ENCODE measurements around the gene AUP1. TPM values are rescaled to one million over a fixed set of nuclear protein-coding genes. Genes with fewer than 3 reads are reported as not detected.

AUP1 gene
- total RNA-seq, 1 donor from 2014 or later, result 143 TPM

DNA sequence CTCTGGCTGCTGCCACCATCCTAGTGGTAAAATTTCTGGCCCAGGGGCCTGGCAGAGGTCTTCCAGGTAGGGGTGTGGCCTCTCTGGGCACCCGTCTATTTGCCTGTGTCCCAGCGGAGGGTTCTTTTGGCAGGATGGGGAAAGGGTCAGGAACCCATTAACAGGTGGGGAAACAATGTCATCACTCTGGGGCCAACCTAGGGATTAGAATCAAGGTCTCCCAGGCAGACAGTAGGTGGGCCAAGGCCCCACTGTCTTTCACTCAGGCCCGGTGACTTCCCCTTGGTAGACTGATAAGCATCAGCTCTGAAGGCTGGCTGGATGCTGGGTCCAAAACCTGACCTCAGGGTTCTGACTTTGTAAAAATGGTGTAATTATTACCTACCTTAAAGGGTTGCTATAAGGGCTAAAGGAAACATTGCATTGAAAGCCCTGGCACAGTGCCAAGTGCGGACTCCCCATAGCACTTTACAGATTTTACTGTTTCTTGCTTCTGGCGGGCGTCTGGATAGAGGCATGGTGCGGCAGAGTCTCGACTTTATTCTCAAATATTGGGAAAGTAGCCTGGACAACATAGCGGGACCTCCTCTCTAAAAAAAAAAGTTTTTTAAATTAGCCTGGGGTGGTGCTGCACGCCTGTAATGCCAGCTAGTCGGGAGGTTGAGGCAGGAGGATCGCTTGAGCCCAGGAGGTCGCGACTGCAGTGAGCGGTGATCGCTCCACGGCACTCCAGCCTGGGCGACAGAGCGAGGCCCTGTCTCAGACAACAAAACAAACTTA lies 32.3 kb downstream of the AUP1 start:
- H3K27me3 ChIP-seq (ENCODE audit: control insufficient read depth, insufficient read depth, low read length), result peaks cover 44% of the 10 kb centered on the region
- H3K36me3 ChIP-seq (ENCODE audit: control insufficient read depth, insufficient read depth, low read length), result peaks cover 1% of the 10 kb centered on the region
- TF ChIP-seq, protein P1, sequence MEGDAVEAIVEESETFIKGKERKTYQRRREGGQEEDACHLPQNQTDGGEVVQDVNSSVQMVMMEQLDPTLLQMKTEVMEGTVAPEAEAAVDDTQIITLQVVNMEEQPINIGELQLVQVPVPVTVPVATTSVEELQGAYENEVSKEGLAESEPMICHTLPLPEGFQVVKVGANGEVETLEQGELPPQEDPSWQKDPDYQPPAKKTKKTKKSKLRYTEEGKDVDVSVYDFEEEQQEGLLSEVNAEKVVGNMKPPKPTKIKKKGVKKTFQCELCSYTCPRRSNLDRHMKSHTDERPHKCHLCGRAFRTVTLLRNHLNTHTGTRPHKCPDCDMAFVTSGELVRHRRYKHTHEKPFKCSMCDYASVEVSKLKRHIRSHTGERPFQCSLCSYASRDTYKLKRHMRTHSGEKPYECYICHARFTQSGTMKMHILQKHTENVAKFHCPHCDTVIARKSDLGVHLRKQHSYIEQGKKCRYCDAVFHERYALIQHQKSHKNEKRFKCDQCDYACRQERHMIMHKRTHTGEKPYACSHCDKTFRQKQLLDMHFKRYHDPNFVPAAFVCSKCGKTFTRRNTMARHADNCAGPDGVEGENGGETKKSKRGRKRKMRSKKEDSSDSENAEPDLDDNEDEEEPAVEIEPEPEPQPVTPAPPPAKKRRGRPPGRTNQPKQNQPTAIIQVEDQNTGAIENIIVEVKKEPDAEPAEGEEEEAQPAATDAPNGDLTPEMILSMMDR (IDR thresholded peaks at IDR 0.05; ENCODE audit: insufficient read depth, low read length, poor library complexity, severe bottlenecking), result no peak
- DNase-seq (ENCODE audit: low read depth), result no peak
- no peak overlapping the region for H3K4me3 ChIP-seq (ENCODE audit: low read depth, low read length)

DNA sequence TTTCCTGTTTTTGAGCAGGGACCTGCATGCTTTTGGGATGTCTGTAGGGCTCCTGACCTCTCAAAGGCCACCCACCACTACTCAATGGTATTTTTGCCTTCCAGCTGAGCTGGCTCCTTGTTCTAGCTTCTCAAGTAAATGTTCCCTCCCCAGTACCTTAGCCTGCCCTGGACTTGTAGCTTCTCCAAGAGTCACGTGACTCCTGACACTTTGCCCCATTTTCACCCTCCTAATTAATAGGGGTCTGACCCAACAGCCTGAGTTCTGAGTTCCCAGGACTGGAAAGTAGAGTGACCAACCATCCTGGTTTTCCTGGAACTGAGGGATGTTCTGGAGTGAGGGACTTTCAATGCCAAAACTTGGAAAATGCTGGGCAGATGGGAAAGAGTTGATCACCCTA lies 34.1 kb downstream of the AUP1 start:
- peaks cover 31% of the 10 kb centered on the region for H3K27me3 ChIP-seq (ENCODE audit: control insufficient read depth, insufficient read depth, low read length)
- no peak for DNase-seq (ENCODE audit: low read depth)
- TF ChIP-seq, protein P1 (IDR thresholded peaks at IDR 0.05; ENCODE audit: insufficient read depth, low read length, poor library complexity, severe bottlenecking), result no peak

DNA sequence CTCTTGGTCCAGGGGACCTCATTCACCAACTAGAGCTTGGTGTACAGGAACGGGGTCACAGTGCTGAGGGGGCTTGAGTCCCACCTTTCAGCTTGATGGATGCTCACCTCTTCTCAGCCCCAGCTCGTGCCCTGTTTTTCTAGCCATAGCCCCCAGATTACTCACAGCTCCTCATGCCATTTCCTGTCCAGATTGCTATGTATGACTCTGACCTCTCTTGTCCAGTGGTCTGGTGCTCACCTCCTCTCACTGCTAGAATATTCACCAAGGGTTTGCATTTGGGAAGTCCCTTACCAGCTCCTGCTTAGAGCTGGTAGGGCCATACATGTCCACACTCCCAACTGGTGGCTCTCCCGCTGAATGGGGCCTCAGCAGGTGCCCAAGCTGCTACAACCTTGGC lies 36.0 kb downstream of the AUP1 start:
- H3K36me3 ChIP-seq (ENCODE audit: control insufficient read depth, insufficient read depth, low read length), result peaks cover 1% of the 10 kb centered on the region
- no peak for DNase-seq (ENCODE audit: low read depth)
- H3K4me3 ChIP-seq (ENCODE audit: low read depth, low read length), result no peak overlapping the region
- H3K27me3 ChIP-seq (ENCODE audit: control insufficient read depth, insufficient read depth, low read length), result peaks cover 12% of the 10 kb centered on the region
- TF ChIP-seq, protein P1 (IDR thresholded peaks at IDR 0.05; ENCODE audit: insufficient read depth, low read length, poor library complexity, severe bottlenecking), result no peak

More for the DNA sequence above, 34.1 kb downstream of the AUP1 start:
- Histone ChIP-seq H3K36me3 (ENCODE audit: control insufficient read depth, insufficient read depth, low read length) (peaks cover 1% of the 10 kb centered on the region), H3K4me3 (ENCODE audit: low read depth, low read length) (no peak overlapping the region)

DNA sequence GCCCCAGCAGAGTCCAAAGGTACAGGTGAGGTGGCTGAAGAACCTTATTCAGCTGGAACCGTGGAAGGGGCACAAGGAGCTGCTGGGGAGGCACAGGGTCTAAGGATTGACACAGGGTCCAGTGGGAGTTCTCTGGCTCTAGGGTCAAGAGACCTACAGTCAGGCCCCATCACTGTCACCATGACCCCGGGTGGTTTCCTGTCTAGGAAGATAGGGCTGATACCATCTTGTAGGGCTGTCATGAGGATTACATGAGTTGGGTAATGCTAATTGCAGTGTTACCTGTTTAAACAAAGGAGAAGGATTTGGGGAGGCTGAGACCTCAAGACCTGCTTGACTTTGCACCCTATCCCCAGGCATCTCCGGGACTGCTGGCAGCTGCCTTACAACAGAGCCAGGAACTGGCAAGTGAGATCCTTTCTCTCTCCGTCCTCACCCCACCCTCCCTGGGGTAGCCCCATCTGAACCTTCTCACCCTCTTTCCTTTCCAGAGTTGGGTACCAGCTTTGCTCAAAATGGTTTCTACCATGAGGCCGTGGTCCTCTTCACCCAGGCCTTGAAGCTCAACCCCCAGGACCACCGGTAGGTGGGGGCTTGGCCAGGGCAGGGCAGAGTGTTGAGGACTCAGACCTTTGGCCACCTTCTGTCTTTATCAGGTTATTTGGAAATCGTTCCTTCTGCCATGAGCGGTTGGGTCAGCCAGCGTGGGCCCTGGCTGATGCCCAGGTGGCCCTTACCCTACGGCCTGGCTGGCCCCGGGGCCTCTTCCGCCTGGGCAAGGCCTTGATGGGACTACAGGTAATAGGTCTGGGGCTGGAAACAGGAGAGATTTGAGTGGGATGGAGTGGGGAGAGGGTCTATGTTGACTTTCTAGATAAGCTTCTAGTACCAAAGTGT lies 37.6 kb downstream of the AUP1 start:
- H3K4me3 ChIP-seq (ENCODE audit: low read depth, low read length), result no peak overlapping the region

DNA sequence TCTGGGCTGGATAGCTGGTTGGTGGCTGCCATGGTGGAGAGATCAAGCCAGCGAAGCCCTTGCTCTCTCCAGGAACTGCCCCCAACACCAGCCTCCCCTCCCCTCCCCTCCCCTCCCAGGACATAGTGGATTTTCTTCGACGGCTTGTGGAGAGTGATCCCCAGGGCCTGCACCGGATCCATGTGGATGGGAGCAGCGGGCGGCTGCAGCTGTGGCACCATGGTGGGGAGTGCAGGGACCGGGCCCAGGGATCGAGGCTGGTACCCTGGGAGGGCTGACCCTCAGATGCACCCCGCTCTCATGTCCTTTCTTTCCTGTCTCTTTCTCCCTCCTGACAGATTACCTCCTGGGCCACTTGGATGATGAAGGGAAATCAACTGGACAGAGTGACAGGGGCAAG lies 39.6 kb downstream of the AUP1 start:
- H3K36me3 ChIP-seq (ENCODE audit: control insufficient read depth, insufficient read depth, low read length), result peaks cover 1% of the 10 kb centered on the region
- no peak for DNase-seq (ENCODE audit: low read depth)
- H3K4me3 ChIP-seq (ENCODE audit: low read depth, low read length), result no peak overlapping the region
- TF ChIP-seq, protein P1 (IDR thresholded peaks at IDR 0.05; ENCODE audit: insufficient read depth, low read length, poor library complexity, severe bottlenecking), result no peak
- no peaks in the 10 kb centered on the region for H3K27me3 ChIP-seq (ENCODE audit: control insufficient read depth, insufficient read depth, low read length)

More for the DNA sequence above, 37.6 kb downstream of the AUP1 start:
- TF ChIP-seq, protein P1 (IDR thresholded peaks at IDR 0.05; ENCODE audit: insufficient read depth, low read length, poor library complexity, severe bottlenecking), result no peak
- Histone ChIP-seq H3K36me3 (ENCODE audit: control insufficient read depth, insufficient read depth, low read length) (peaks cover 1% of the 10 kb centered on the region), H3K27me3 (ENCODE audit: control insufficient read depth, insufficient read depth, low read length) (no peaks in the 10 kb centered on the region)
- DNase-seq (ENCODE audit: low read depth), result no peak

All from kidney epithelial cell (primary cell).